ENCODE results near the gene SIPA1L3. TPM values are rescaled to one million over a fixed set of nuclear protein-coding genes. Genes with fewer than 3 reads are reported as not detected.

SIPA1L3 gene
- total RNA-seq, 6 donors from 2014 or later = 57.3 to 91.6 (median 69.4) TPM

DNA sequence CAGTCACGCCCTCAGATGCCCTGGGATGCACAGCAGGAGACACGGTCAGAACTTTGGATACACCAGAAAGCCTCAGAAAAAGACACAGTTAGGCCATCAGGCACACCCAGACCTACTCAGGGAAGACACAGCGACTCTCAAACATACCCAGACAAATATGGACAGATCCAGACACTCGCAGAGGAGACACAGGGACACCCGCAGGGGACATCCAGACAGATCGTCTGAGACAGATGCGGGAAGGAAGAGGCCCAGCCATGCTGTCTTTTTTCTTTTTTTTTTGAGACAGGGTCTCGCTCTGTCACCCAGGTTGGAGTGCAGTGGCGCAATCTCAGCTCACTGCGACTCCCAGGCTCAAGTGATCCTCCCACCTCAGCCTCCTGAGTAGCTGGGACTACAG, 312.2 kb downstream of the SIPA1L3 start:
- no peak for TF ChIP-seq POLR2AphosphoS5 (IDR thresholded peaks at IDR 0.05)
- TF ChIP-seq POLR2A (IDR thresholded peaks at IDR 0.05) = no peak
- no peak for TF ChIP-seq CTCF (IDR thresholded peaks at IDR 0.05)
- TF ChIP-seq EP300 (IDR thresholded peaks at IDR 0.05) = no peak
- no peak for DNase-seq
- Histone ChIP-seq H3K36me3 (no peaks in the 10 kb centered on the region), H3K4me1 (peaks cover 7 to 13% (median 8%) of the 10 kb centered on the region in 4 donors), H3K27ac (no peak overlapping the region), H3K27me3 (peaks cover 3 to 24% (median 12%) of the 10 kb centered on the region in 4 donors), H3K9me3 (no peaks in the 10 kb centered on the region), H3K4me3 (no peak overlapping the region)
- no peak for ATAC-seq (ENCODE audit: low FRiP score in 2 of 2)
- WGBS, 2 donors = 89% methylated on average over 10 of the region's 10 CpGs

GRCh38 chr19:38221421-38221820, 314.4 kb downstream of the SIPA1L3 start:
- no peak for ATAC-seq (ENCODE audit: low FRiP score in 2 of 2)
- Histone ChIP-seq H3K4me3 (no peak overlapping the region), H3K27me3 (peaks cover 3 to 33% (median 17%) of the 10 kb centered on the region in 4 donors), H3K4me1 (peaks cover 8 to 17% (median 11%) of the 10 kb centered on the region in 4 donors), H3K36me3 (no peaks in the 10 kb centered on the region), H3K27ac (no peak overlapping the region), H3K9me3 (no peaks in the 10 kb centered on the region)
- 91 to 94% methylated on average over 6 of the region's 6 CpGs for WGBS, 2 donors
- TF ChIP-seq POLR2A (IDR thresholded peaks at IDR 0.05) (no peak), EP300 (IDR thresholded peaks at IDR 0.05) (no peak), POLR2AphosphoS5 (IDR thresholded peaks at IDR 0.05) (no peak), CTCF (IDR thresholded peaks at IDR 0.05) (no peak)
- no peak for DNase-seq

DNA sequence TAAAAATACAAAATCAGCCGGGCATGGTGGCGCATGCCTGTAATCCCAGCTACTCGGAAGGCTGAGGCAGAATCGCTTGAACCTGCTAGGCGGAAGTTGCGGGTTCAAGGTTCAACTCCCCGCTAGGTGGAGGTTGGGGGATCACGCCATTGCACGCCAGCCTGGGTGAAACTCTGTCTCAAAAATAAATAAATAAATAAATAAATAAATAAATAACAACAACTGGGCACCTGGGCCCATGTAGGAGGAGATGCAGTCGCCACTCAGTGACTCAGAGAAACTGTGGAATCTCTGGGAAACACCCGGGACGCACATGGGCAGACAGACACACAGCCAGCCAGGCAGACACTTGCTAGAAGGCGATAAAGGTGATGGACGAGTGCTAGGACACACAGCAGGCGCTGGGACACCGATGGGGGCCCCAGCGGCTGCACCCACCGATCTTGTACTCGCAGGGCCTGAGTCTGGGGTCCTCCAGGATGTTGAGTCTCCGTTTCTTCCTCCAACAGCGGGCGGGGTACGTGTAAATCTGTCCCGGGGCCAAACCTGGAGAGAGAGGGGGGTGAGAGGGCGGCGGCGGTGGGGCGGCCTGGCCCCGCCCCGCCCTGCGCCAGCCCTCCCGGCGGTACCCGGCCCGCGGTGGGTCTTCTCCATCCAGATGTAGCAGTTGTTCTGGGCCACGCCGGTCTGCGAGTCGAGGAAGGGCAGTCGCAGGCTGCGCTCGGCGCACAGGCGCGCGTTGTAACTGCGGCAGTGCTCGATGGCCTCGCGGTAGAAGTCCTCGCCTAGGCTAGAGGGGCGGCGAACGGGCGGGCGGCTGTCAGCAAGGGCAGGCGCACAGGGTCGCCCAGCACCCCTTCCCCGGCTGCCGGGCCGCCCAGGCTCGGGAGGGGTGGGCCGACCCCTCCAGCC, 315.2 kb downstream of the SIPA1L3 start:
- ATAC-seq (ENCODE audit: low FRiP score in 2 of 2) (no peak), DNase-seq (peak in 1 of 2 donors; percentile 81)
- H3K9me3 ChIP-seq = no peaks in the 10 kb centered on the region
- H3K27ac ChIP-seq = no peak overlapping the region
- H3K4me3 ChIP-seq = no peak overlapping the region
- peaks cover 3 to 36% (median 19%) of the 10 kb centered on the region in 4 donors for H3K27me3 ChIP-seq
- TF ChIP-seq POLR2A (IDR thresholded peaks at IDR 0.05) = no peak
- TF ChIP-seq POLR2AphosphoS5 (IDR thresholded peaks at IDR 0.05) = no peak
- no peak for TF ChIP-seq EP300 (IDR thresholded peaks at IDR 0.05)
- no peak for TF ChIP-seq CTCF (IDR thresholded peaks at IDR 0.05)
- WGBS, 2 donors = 60 to 70% methylated on average over 28 to 49 of the region's 64 CpGs
- no peaks in the 10 kb centered on the region for H3K36me3 ChIP-seq
- peaks cover 8 to 17% (median 11%) of the 10 kb centered on the region in 4 donors for H3K4me1 ChIP-seq

- peaks cover 5 to 44% (median 26%) of the 10 kb centered on the region in 4 donors for H3K27me3 ChIP-seq
- 88 to 91% methylated on average over 3 of the region's 3 CpGs for WGBS, 2 donors
- H3K4me3 ChIP-seq = no peak overlapping the region
- ATAC-seq (ENCODE audit: low FRiP score in 2 of 2) = no peak
- no peak for TF ChIP-seq POLR2A (IDR thresholded peaks at IDR 0.05)
- TF ChIP-seq POLR2AphosphoS5 (IDR thresholded peaks at IDR 0.05) = no peak
- TF ChIP-seq CTCF (IDR thresholded peaks at IDR 0.05) = no peak
- TF ChIP-seq EP300 (IDR thresholded peaks at IDR 0.05) = no peak
- DNase-seq = no peak
- H3K36me3 ChIP-seq = no peaks in the 10 kb centered on the region
- peaks cover 10 to 22% (median 11%) of the 10 kb centered on the region in 4 donors for H3K4me1 ChIP-seq
- H3K27ac ChIP-seq = no peak overlapping the region
- H3K9me3 ChIP-seq = no peaks in the 10 kb centered on the region
Observed at GRCh38 chr19:38223119-38223523, 316.1 kb downstream of the SIPA1L3 start.

All from upper lobe of left lung (tissue), 6 donors.